B cell (primary cell): ENCODE results near the gene KRT38. TPM values are rescaled to one million over a fixed set of nuclear protein-coding genes. Genes with fewer than 3 reads are reported as not detected.

Experiments
- ATAC-seq: fragments of 200-7000 bp; cut with Tn5 transposase; one replicate; pipeline ENCODE4 v1.10.0; 2021; ENCODE audit warnings: low read depth, mild to moderate bottlenecking, moderate number of reproducible peaks, moderate library complexity
- CTCF ChIA-PET: fragments of 350-600 bp; sonication (Branson Sonifier 250); formaldehyde crosslinking; loops from one replicate; lab custom pipeline; 2021; ENCODE audit warnings: antibody characterized with exemption, inconsistent platforms; lab: Charles Lee
- POLR2A ChIA-PET: fragments of 350-600 bp; sonication (Branson Sonifier 250); formaldehyde crosslinking; loops from one replicate; lab custom pipeline; 2021; ENCODE audit warnings: antibody characterized with exemption; lab: Charles Lee
- DNase-seq: peaks from one replicate; pipeline ENCODE4 v3.0.0; 2013
- H2AFZ ChIP-seq: 2 replicates; pipeline ENCODE4 v1.6.1; 2012; ENCODE audit warnings: mild to moderate bottlenecking, low read depth, low read length; ENCODE audit not compliant: insufficient read depth, poor library complexity, severe bottlenecking
- H3K27ac ChIP-seq, 2 donors: 1 replicate in 1 of 2; 2 replicates in 1 of 2; pipeline ENCODE4 v1.5.1; 2012 to 2013; ENCODE audit warnings: low read length in 2 of 2, mild to moderate bottlenecking in 2 of 2, moderate library complexity in 1 of 2
- H3K27me3 ChIP-seq, 4 experiments: fragments of 200-600 bp in 1 of 4; sonication (generic) in 1 of 4; replicated peaks in 1 of 4; 1 replicate in 2 of 4; 2 replicates in 2 of 4; pipeline versions ENCODE4 v1.6.1 to v1.7.0; 2013 to 2016; ENCODE audit warnings: low read length in 3 of 4, mild to moderate bottlenecking in 2 of 4, mixed read lengths in 1 of 4, moderate library complexity in 1 of 4; ENCODE audit not compliant: insufficient read depth in 4 of 4, control insufficient read depth in 3 of 4; ENCODE audit errors: control extremely low read depth in 1 of 4
- H3K36me3 ChIP-seq, 2 experiments: replicated peaks in 1 of 2; 1 replicate in 1 of 2; 2 replicates in 1 of 2; pipeline versions ENCODE4 v1.6.1 to v1.7.1; 2013; ENCODE audit warnings: low read length in 1 of 2; ENCODE audit not compliant: insufficient read depth in 2 of 2, control insufficient read depth in 1 of 2; ENCODE audit errors: control extremely low read depth in 1 of 2, extremely low read depth in 1 of 2
- H3K4me1 ChIP-seq, 2 donors: fragments of 200-600 bp in 1 of 2; sonication (generic) in 1 of 2; 1 replicate in 1 of 2; 2 replicates in 1 of 2; pipeline versions ENCODE4 v1.5.1 to v1.6.1; 2013 to 2017; ENCODE audit warnings: low read length in 2 of 2; ENCODE audit not compliant: control insufficient read depth in 2 of 2, insufficient read depth in 2 of 2
- H3K4me2 ChIP-seq: replicated peaks from 2 replicates; pipeline ENCODE3; 2012; ENCODE audit warnings: mild to moderate bottlenecking, low read depth, low read length; ENCODE audit not compliant: poor library complexity, severe bottlenecking
- H3K4me3 ChIP-seq, 5 experiments: fragments of 200-600 bp in 1 of 5; sonication (generic) in 1 of 5; 1 replicate in 3 of 5; 2 replicates in 2 of 5; pipeline versions ENCODE4 v1.5.1 to v1.7.0; 2011 to 2016; ENCODE audit warnings: low read length in 4 of 5, mild to moderate bottlenecking in 4 of 5, low read depth in 2 of 5, control low read depth in 1 of 5, moderate library complexity in 1 of 5; ENCODE audit not compliant: insufficient read depth in 1 of 5; ENCODE audit errors: control extremely low read depth in 1 of 5, extremely low read depth in 1 of 5
- H3K79me2 ChIP-seq: fragments of 200-600 bp; sonication (generic); one replicate; pipeline ENCODE4 v1.6.0; 2016; ENCODE audit warnings: low read length; ENCODE audit not compliant: control insufficient read depth, insufficient read depth
- H3K9ac ChIP-seq: fragments of 200-600 bp; sonication (generic); 2 replicates; pipeline ENCODE4 v1.6.1; 2017; ENCODE audit warnings: mild to moderate bottlenecking, low read length, moderate library complexity
- H3K9me3 ChIP-seq, 3 donors: one replicate each; pipeline versions ENCODE4 v1.6.1 to v1.7.1; 2013; ENCODE audit warnings: low read length in 2 of 3; ENCODE audit not compliant: control insufficient read depth in 2 of 3, insufficient read depth in 1 of 3; ENCODE audit errors: control extremely low read depth in 1 of 3
- H4K20me1 ChIP-seq: 2 replicates; pipeline ENCODE4 v1.6.0; 2012; ENCODE audit warnings: mild to moderate bottlenecking, low read length; ENCODE audit not compliant: insufficient read depth, control insufficient read depth, poor library complexity, severe bottlenecking
- H3K27ac Mint-ChIP-seq: one replicate; pipeline ENCODE4 v1.8.0; 2021; ENCODE audit warnings: mixed read lengths
- H3K27me3 Mint-ChIP-seq: one replicate; pipeline ENCODE4 v1.8.0; 2021; ENCODE audit warnings: mixed read lengths
- H3K4me1 Mint-ChIP-seq: one replicate; pipeline ENCODE4 v1.8.0; 2021; ENCODE audit warnings: mixed read lengths
- H3K4me3 Mint-ChIP-seq: one replicate; pipeline ENCODE4 v1.8.0; 2021; ENCODE audit warnings: mixed read lengths
- H3K9me3 Mint-ChIP-seq: one replicate; pipeline ENCODE4 v1.8.0; 2022; ENCODE audit warnings: mixed read lengths; ENCODE audit not compliant: insufficient read depth
- CTCF ChIP-seq: fragments of 200-600 bp; IDR thresholded peaks from one replicate; pipeline ENCODE4 v1.8.0; 2022; ENCODE audit warnings: antibody characterized with exemption, mild to moderate bottlenecking
- EZH2 ChIP-seq: IDR thresholded peaks from 2 replicates; pipeline ENCODE4 v1.6.1; 2012; ENCODE audit warnings: borderline replicate concordance, low read depth, mild to moderate bottlenecking, moderate library complexity, low read length; ENCODE audit not compliant: insufficient read depth, poor library complexity, severe bottlenecking
- WGBS: methylation state at CpG from one replicate; pipeline ENCODE4 v1.1.5; 2013; ENCODE audit warnings: missing lambda C conversion rate; ENCODE audit not compliant: insufficient coverage; 5-methylcytosine and 5-hydroxymethylcytosine counted together
- intact Hi-C: fragments of 100-400 bp; cut with micrococcal nuclease; formaldehyde crosslinking; loops from one replicate; pipeline ENCODE4 v1.10.0; 2022
- polyA plus RNA-seq: library from polyadenylated mRNA; depleted of rRNA; stranded (reverse); fragments of >200 nt; gene quantifications from 2 replicates; pipeline ENCODE4 v1.2.3, GENCODE V29; 2012
- total RNA-seq, 2 donors: library from RNA; stranded (reverse); fragments of 120-200 nt in 1 of 2; gene quantifications; 1 replicate in 1 of 2; 2 replicates in 1 of 2; pipeline versions ENCODE4 v1.2.3 to v1.2.4, GENCODE V29; 2013 to 2022

The KRT38 gene
- total and polyA plus RNA-seq, 2 donors (not counting 1 experiment from before 2014, with no cell fraction given) = not detected

- intact Hi-C loops = no loop called here
- TF ChIP-seq CTCF = no peak
- TF ChIP-seq EZH2 = no peak
Observed at GRCh38 chr17:41429667-41430066, 11.1 kb downstream of the KRT38 start.

GRCh38 chr17:41428591-41429291 is 12.0 kb downstream of the KRT38 start:
- no peaks in the 10 kb centered on the region for H3K79me2 ChIP-seq
- H3K4me1 Mint-ChIP-seq = peaks cover 2% of the 10 kb centered on the region
- no peak overlapping the region for H2AFZ ChIP-seq
- H3K27me3 ChIP-seq = peaks cover 0 to 4% (median 2%) of the 10 kb centered on the region in 4 experiments
- ATAC-seq = no peak
- POLR2A ChIA-PET = no interaction called here
- no peak overlapping the region for H3K4me2 ChIP-seq
- DNase-seq = no peak
- H3K9ac ChIP-seq = no peak overlapping the region
- 70% methylated on average over 4 of the region's 4 CpGs for WGBS
- peaks cover 24% of the 10 kb centered on the region for H3K27me3 Mint-ChIP-seq
- TF ChIP-seq CTCF = no peak
- TF ChIP-seq EZH2 = no peak
- no peak overlapping the region for H3K4me3 Mint-ChIP-seq
- H4K20me1 ChIP-seq = no peaks in the 10 kb centered on the region
- no peaks in the 10 kb centered on the region for H3K9me3 ChIP-seq
- H3K4me3 ChIP-seq = no peak overlapping the region
- CTCF ChIA-PET = no interaction called here
- intact Hi-C loops = no loop called here
- no peaks in the 10 kb centered on the region for H3K9me3 Mint-ChIP-seq
- no peaks in the 10 kb centered on the region for H3K4me1 ChIP-seq
- H3K36me3 ChIP-seq = no peaks in the 10 kb centered on the region
- H3K27ac ChIP-seq = no peak overlapping the region
- H3K27ac Mint-ChIP-seq = no peak overlapping the region

More at GRCh38 chr17:41429667-41430066, 11.1 kb downstream of the KRT38 start:
- Histone ChIP-seq H3K36me3 (no peaks in the 10 kb centered on the region), H3K9ac (no peak overlapping the region), H3K27ac (no peak overlapping the region), H3K4me1 (no peaks in the 10 kb centered on the region), H4K20me1 (no peaks in the 10 kb centered on the region), H3K9me3 (no peaks in the 10 kb centered on the region), H3K4me2 (no peak overlapping the region), H3K79me2 (no peaks in the 10 kb centered on the region), H3K27me3 (peaks cover 0 to 4% (median 2%) of the 10 kb centered on the region in 4 experiments), H2AFZ (no peak overlapping the region), H3K4me3 (no peak overlapping the region)
- WGBS = 76% methylated on average over 7 of the region's 7 CpGs
- H3K27me3 Mint-ChIP-seq = peaks cover 23% of the 10 kb centered on the region
- H3K27ac Mint-ChIP-seq = no peak overlapping the region
- POLR2A ChIA-PET = no interaction called here
- H3K4me3 Mint-ChIP-seq = no peak overlapping the region
- DNase-seq = no peak
- peaks cover 2% of the 10 kb centered on the region for H3K4me1 Mint-ChIP-seq
- CTCF ChIA-PET = no interaction called here
- no peaks in the 10 kb centered on the region for H3K9me3 Mint-ChIP-seq
- ATAC-seq = no peak
